Activated CD8-positive, alpha-beta memory T cell treated with anti-CD3 and anti-CD28 coated beads, Interleukin-2, amount 50 U/mL, for 48 hours (primary cell): Measurements from ENCODE around the gene AFF3.

Source experiments
- DNase-seq: peaks from one replicate; pipeline ENCODE4 v3.0.0-alpha.2; 2020

AFF3 gene

DNA sequence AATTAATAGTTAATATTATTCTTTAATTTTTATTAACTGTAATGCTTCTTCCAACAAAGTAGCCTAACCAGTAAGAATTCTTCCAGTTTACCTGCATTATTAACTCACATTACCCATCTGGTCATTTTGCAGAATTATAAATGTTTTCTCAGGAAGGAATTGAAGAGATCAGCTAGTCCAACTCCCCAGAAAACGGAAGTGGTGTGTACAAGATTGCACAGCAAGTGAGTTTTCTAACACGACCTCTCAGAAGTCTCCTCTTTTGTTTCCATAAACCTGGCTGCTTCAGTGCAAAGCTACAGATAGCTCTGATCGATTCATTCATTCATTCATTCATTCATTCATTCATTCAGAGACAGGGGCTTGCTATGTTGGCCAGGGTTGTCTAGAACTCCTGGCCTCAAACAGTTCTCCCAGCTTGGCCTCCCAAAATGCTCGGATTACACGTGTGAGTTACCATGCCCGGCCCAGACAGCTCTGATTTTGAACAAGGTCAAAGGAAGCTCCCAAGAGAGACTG lies 523.8 kb downstream of the AFF3 start:
- DNase-seq = no peak

GRCh38 chr2:99617811-99618210 lies 524.6 kb downstream of the AFF3 start:
- no peak for DNase-seq

DNA sequence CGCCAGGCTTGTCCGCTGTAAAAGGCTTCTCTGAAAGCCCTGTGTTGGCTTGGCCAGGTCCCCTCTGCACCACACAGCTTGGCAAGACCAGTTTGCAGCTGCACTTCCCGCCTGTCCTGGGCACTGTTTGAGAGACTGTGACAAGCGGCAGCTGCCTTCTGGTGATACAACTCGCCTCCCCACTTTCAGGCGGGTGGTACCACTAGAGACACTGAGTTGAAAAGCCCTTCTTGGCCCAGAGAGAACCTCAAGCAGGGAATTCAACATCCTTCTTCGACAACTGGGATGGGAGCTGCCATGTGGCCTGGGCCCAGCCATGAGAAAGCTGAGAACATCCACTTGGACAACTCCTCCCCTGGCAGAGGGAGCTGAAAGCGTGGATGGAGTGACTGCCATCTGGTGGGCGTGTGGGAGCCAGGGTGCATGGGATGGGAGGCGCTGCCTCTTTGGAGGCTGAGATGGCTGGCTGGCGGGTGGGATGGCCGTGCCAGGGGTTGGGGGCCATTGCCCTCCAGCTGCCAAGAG lies 527.1 kb downstream of the AFF3 start:
- DNase-seq = no peak

DNA sequence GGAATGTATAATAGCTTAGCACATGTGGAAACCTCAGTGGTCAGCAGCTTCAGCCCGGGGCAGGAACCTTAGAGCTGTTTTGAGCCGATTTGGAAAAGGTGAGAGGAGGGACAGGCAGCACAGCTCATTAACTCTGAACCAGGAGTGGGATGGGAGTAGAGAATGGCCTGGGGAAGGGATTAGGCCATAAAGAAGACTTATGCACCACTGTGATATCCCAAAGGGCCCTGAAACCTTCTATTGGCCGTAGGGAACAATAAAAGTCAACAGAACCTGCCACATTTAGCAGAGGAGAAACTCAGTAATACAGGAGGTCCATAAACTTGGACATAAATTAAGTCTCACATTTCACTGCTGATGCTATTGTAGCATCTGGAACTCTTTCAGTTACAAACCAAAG lies 528.4 kb downstream of the AFF3 start:
- no peak for DNase-seq

DNA sequence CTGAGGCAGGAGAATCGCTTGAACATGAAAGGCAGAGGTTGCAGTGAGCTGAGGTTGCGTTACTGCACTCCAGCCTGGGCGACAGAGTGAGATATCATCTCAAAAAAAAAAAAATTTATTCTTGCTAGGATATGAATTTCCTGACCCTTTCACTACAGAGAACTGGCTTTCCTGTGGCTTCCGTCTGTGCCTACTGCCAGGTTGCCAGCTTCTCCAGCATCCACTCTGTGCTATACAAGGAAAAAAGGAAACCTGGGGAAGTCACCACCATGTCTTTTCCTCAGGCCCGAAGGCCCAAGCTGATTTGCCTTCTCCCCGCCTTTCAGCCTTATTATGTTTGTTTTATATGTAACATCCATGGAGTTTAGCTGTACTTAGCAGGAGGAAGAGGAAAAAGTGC lies 530.6 kb downstream of the AFF3 start:
- no peak for DNase-seq

- DNase-seq = no peak
These were observed 531.4 kb downstream of the AFF3 start for GRCh38 chr2:99611034-99611433.

DNA sequence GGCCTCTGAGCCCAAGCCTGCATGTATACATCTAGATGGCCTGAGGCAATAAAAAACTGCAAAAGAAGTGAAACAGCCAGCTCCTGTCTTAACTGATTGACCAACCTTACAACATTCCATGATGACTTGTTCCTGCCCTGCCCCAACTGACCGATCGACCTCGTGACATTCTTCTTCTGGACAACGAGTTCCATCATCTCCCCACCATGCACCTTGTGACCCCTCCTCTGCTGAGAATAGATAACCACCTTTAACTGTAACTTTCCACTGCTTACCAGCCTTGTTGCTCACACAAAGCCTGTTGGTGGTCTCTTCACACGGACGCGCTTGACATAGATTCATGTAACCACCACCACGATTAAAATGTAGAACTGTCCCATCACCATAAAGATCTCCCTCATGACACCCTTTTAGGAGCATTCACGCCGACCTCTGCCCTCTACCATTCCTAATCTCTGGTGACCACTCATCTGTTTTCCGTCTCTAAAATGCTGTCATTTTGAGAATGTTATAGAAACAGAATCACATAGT lies 532.5 kb downstream of the AFF3 start:
- no peak for DNase-seq

DNA sequence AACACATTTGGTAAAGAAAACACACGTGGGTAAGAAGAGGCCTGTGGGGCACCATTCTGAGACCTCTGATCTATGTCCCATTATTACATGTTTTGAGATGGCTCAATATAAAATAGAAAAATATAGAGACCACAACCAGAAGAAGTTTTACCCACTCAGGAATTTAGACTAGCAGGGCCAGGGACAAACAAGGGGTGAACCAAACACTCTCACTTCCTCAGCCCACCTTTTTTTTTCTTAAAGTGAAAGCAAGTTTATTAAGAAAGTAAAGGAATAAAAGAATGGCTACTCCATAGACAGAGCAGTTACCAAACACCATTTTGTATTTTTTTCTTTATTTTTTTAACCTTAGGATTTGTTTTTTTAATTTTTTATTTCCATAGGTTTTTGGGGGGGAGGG lies 533.5 kb downstream of the AFF3 start:
- no peak for DNase-seq

GRCh38 chr2:99607861-99608491 lies 534.4 kb downstream of the AFF3 start:
- DNase-seq = no peak

GRCh38 chr2:99607454-99607853 lies 534.9 kb downstream of the AFF3 start:
- DNase-seq = no peak

- DNase-seq = no peak
These were observed 537.4 kb downstream of the AFF3 start for GRCh38 chr2:99605036-99605435.

DNA sequence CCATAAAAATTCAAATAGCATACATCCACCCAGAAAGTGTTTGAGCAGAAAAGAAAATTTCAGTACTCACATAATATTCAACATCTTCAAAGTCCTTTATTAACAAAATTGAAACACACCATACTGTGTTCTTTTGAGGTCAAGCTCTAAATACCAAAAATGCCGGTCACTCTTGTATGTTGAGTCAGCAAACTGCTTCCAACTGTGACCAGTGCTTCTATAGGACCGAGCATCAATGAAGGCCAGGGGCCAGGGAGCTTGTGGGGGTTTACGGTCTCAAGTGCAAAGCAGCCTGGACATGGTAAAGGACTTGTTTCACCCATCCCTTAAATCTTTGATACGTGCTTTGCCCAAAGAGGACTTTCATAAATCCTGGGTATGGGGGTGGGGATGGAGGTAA lies 539.9 kb downstream of the AFF3 start:
- no peak for DNase-seq

- DNase-seq = no peak
These were observed 541.3 kb downstream of the AFF3 start for GRCh38 chr2:99600981-99601651.

GRCh38 chr2:99598441-99598840 lies 543.9 kb downstream of the AFF3 start:
- DNase-seq = no peak

- DNase-seq = no peak
These were observed 544.8 kb downstream of the AFF3 start for GRCh38 chr2:99597616-99598015.

DNA sequence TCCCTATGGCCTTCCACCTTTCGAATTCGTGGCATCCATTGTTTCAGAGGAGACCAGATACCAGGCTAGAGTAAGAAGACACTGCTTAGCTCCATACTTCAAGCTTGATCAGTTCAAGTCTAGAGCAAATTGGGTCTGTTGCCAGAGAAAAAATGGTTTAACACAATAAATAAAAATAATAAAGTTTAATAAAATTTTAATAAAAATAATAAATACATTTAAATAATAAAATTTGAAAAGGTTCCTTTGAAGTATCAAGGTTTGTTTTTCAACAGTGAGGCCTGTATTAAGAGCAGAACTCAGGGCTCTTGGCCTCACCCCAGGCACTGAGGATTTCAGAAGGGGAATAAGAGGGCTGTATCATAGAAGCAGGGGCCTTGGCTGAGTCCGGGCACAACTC lies 547.0 kb downstream of the AFF3 start:
- DNase-seq = no peak

GRCh38 chr2:99593692-99594427 lies 548.5 kb downstream of the AFF3 start:
- DNase-seq = no peak

- DNase-seq = no peak
These were observed 565.6 kb downstream of the AFF3 start for GRCh38 chr2:99576775-99577174.

GRCh38 chr2:99573634-99574251 lies 568.6 kb downstream of the AFF3 start:
- DNase-seq = no peak

DNA sequence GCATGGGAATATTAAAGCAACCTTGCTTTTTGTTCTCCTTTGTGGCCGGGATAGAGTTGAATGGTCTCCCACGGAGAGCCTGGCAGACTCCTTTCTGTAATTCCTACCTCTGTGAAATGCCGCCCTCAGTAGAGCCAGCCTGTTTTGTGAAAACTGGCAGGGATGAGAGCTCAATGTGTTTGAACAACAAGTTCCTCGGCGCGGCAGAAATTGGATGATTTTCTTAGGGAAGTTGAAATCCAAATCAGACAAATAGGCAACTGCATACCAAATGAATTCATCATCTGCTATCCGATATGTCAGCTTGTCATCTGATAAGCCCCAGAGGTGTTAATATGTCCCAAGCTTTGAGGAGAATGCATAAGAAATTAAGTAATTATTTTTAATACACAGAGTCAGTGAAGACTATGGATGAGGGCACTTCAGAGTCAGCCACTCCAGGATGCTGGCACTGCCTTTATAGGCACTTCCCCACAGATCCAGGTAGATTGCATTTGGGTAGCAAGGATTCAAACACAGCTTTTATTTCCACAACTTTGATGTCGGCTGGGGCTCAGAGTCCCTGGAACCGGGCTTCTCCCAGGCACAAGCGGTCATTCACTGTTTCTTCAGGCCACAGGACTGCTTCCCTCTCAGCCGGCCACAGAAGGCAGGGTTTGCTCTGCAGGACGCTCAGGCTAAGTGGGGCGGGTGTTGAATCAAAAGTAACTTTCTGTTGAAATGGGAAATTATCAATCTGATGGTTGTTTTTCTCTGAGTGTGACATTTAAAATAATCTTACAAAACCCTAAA lies 569.8 kb downstream of the AFF3 start:
- no peak for DNase-seq

GRCh38 chr2:99571954-99572353 lies 570.4 kb downstream of the AFF3 start:
- no peak for DNase-seq

- DNase-seq = no peak
These were observed 570.9 kb downstream of the AFF3 start for GRCh38 chr2:99571533-99571932.
